ENCODE measurements around the gene DYNC1I1.
A peak's percentile ranks its signal among the peaks of the same experiment; 100 is the strongest.

The DYNC1I1 gene

GRCh38 chr7:95781961-95782586 is 9.7 kb downstream of the DYNC1I1 start:
- Histone ChIP-seq H3K4me3 (ENCODE audit: low read depth, low read length) (no peak overlapping the region), H3K4me1 (no peaks in the 10 kb centered on the region; the same call in none of the 2 replicates), H3K27me3 (no peaks in the 10 kb centered on the region), H3K36me3 (no peaks in the 10 kb centered on the region), H3K9me3 (no peaks in the 10 kb centered on the region; the same call in 1 of the 2 replicates)
- TF ChIP-seq, protein P1, sequence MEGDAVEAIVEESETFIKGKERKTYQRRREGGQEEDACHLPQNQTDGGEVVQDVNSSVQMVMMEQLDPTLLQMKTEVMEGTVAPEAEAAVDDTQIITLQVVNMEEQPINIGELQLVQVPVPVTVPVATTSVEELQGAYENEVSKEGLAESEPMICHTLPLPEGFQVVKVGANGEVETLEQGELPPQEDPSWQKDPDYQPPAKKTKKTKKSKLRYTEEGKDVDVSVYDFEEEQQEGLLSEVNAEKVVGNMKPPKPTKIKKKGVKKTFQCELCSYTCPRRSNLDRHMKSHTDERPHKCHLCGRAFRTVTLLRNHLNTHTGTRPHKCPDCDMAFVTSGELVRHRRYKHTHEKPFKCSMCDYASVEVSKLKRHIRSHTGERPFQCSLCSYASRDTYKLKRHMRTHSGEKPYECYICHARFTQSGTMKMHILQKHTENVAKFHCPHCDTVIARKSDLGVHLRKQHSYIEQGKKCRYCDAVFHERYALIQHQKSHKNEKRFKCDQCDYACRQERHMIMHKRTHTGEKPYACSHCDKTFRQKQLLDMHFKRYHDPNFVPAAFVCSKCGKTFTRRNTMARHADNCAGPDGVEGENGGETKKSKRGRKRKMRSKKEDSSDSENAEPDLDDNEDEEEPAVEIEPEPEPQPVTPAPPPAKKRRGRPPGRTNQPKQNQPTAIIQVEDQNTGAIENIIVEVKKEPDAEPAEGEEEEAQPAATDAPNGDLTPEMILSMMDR (IDR thresholded peaks at IDR 0.05; ENCODE audit: low read depth, low read length) = no peak
- no peak for DNase-seq

GRCh38 chr7:95784796-95785195 is 12.4 kb downstream of the DYNC1I1 start:
- Histone ChIP-seq H3K9me3 (no peaks in the 10 kb centered on the region; the same call in 1 of the 2 replicates), H3K27me3 (no peaks in the 10 kb centered on the region), H3K4me3 (ENCODE audit: low read depth, low read length) (no peak overlapping the region), H3K4me1 (no peaks in the 10 kb centered on the region; the same call in 1 of the 2 replicates), H3K36me3 (no peaks in the 10 kb centered on the region)
- TF ChIP-seq, protein P1 (IDR thresholded peaks at IDR 0.05; ENCODE audit: low read depth, low read length) = no peak
- DNase-seq = no peak

GRCh38 chr7:95788258-95788657 is 15.9 kb downstream of the DYNC1I1 start:
- Histone ChIP-seq H3K4me3 (ENCODE audit: low read depth, low read length) (no peak overlapping the region), H3K4me1 (no peaks in the 10 kb centered on the region; the same call in 1 of the 2 replicates), H3K9me3 (no peaks in the 10 kb centered on the region; the same call in 1 of the 2 replicates), H3K36me3 (no peaks in the 10 kb centered on the region), H3K27me3 (no peaks in the 10 kb centered on the region)
- no peak for DNase-seq
- TF ChIP-seq, protein P1 (IDR thresholded peaks at IDR 0.05; ENCODE audit: low read depth, low read length) = no peak

- H3K4me3 ChIP-seq (ENCODE audit: low read depth, low read length) = no peak overlapping the region
- no peaks in the 10 kb centered on the region for H3K27me3 ChIP-seq
- TF ChIP-seq, protein P1 (IDR thresholded peaks at IDR 0.05; ENCODE audit: low read depth, low read length) = no peak
- DNase-seq = no peak
- no peaks in the 10 kb centered on the region for H3K4me1 ChIP-seq
- H3K36me3 ChIP-seq = no peaks in the 10 kb centered on the region
- no peaks in the 10 kb centered on the region; the same call in 1 of the 2 replicates for H3K9me3 ChIP-seq
Observed at GRCh38 chr7:95788884-95789283, 16.5 kb downstream of the DYNC1I1 start.

DNA sequence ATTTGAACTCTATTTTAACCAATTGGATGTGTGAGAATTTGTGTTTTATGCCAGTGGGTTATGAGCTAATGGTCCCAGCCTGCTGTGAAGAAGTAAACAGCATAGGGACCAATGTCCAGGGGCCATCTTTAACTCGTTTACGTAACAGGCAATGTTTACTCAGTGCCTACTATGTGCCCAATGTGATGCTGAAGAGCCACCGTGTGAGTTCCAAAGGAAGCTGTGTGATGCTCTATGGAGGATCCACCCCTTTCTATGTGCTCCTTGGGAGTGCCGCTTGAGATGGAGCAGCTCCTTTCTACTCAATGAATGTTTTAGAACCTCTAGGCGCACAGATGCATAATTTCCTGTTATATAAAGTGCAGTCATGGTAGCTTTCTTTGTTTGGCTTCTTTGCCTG is 21.3 kb downstream of the DYNC1I1 start:
- no peaks in the 10 kb centered on the region for H3K9me3 ChIP-seq
- no peaks in the 10 kb centered on the region for H3K36me3 ChIP-seq
- H3K27me3 ChIP-seq = no peaks in the 10 kb centered on the region
- no peak for DNase-seq
- no peaks in the 10 kb centered on the region for H3K4me1 ChIP-seq
- no peak overlapping the region for H3K4me3 ChIP-seq (ENCODE audit: low read depth, low read length)
- TF ChIP-seq, protein P1 (IDR thresholded peaks at IDR 0.05; ENCODE audit: low read depth, low read length) = no peak

GRCh38 chr7:95794917-95795515 is 22.7 kb downstream of the DYNC1I1 start:
- peak; percentile 38 for DNase-seq
- TF ChIP-seq, protein P1 (IDR thresholded peaks at IDR 0.05; ENCODE audit: low read depth, low read length) = peak; percentile 82

More at GRCh38 chr7:95794917-95795515, 22.7 kb downstream of the DYNC1I1 start:
- Histone ChIP-seq H3K9me3 (no peaks in the 10 kb centered on the region), H3K4me3 (ENCODE audit: low read depth, low read length) (no peak overlapping the region), H3K27me3 (no peaks in the 10 kb centered on the region), H3K36me3 (no peaks in the 10 kb centered on the region), H3K4me1 (no peaks in the 10 kb centered on the region)

All from BE2C (cell line).